ENCODE data around the gene GREB1L. TPM values are rescaled to one million over a fixed set of nuclear protein-coding genes. Genes with fewer than 3 reads are reported as not detected.

Gene GREB1L
- polyA plus RNA-seq, 1 donor (not counting 4 experiments of a cell fraction or from before 2014, with no cell fraction given): 5.5 TPM

GRCh38 chr18:21496277-21496835 lies 254.3 kb downstream of the GREB1L start:
- no peak overlapping the region for H3K27ac ChIP-seq (ENCODE audit: control insufficient read depth, insufficient read depth, low read length)
- dilution Hi-C loops (cut with MboI; ENCODE audit: extremely low pct_ligation_motif_present, low sequenced_read_pairs): no loop called here
- H2AFZ ChIP-seq (ENCODE audit: control insufficient read depth, low read length): no peak overlapping the region
- no peak overlapping the region for H3K4me3 ChIP-seq (ENCODE audit: control insufficient read depth in 2 of 3, extremely low read depth in 1 of 3, insufficient read depth in 2 of 3, low read depth in 1 of 3, low read length in 3 of 3)
- TF ChIP-seq, protein P1, sequence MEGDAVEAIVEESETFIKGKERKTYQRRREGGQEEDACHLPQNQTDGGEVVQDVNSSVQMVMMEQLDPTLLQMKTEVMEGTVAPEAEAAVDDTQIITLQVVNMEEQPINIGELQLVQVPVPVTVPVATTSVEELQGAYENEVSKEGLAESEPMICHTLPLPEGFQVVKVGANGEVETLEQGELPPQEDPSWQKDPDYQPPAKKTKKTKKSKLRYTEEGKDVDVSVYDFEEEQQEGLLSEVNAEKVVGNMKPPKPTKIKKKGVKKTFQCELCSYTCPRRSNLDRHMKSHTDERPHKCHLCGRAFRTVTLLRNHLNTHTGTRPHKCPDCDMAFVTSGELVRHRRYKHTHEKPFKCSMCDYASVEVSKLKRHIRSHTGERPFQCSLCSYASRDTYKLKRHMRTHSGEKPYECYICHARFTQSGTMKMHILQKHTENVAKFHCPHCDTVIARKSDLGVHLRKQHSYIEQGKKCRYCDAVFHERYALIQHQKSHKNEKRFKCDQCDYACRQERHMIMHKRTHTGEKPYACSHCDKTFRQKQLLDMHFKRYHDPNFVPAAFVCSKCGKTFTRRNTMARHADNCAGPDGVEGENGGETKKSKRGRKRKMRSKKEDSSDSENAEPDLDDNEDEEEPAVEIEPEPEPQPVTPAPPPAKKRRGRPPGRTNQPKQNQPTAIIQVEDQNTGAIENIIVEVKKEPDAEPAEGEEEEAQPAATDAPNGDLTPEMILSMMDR (optimal IDR thresholded peaks at IDR 0.05 in 1 of 3, IDR thresholded peaks at IDR 0.05 in 1 of 3, conservative IDR thresholded peaks at IDR 0.05 in 1 of 3; ENCODE audit: extremely low read depth in 1 of 3, insufficient read depth in 2 of 3, low read length in 3 of 3): no peak
- no peak for TF ChIP-seq EZH2 (IDR thresholded peaks at IDR 0.05; ENCODE audit: low read length)
- no peak overlapping the region for H3K4me2 ChIP-seq (ENCODE audit: control insufficient read depth, extremely low read depth, insufficient read depth, low read depth, low read length)
- no peak for DNase-seq (ENCODE audit: low read depth, low spot score)
- FAIRE-seq: no peak
- no peaks in the 10 kb centered on the region for H3K9me3 ChIP-seq (ENCODE audit: control insufficient read depth, low read depth, low read length)
- no peaks in the 10 kb centered on the region for H3K4me1 ChIP-seq (ENCODE audit: control insufficient read depth, extremely low read depth, insufficient read depth, low read length)
- H4K20me1 ChIP-seq (ENCODE audit: control insufficient read depth, extremely low read depth, insufficient read depth, low read length): no peaks in the 10 kb centered on the region
- H3K9me1 ChIP-seq (ENCODE audit: control insufficient read depth, extremely low read depth, insufficient read depth, low read length): no peaks in the 10 kb centered on the region
- no peaks in the 10 kb centered on the region for H3K36me3 ChIP-seq (ENCODE audit: control insufficient read depth in 2 of 2, extremely low read depth in 1 of 2, insufficient read depth in 2 of 2, low read length in 2 of 2)
- H3K27me3 ChIP-seq (ENCODE audit: control insufficient read depth, extremely low read depth, insufficient read depth, low read length): no peaks in the 10 kb centered on the region
- no peak overlapping the region for H3K9ac ChIP-seq (ENCODE audit: control insufficient read depth, extremely low read depth, insufficient read depth, low read length)
- no peaks in the 10 kb centered on the region for H3K79me2 ChIP-seq (ENCODE audit: control insufficient read depth, insufficient read depth, low read length)

- no peaks in the 10 kb centered on the region for H3K36me3 ChIP-seq (ENCODE audit: control insufficient read depth in 2 of 2, extremely low read depth in 1 of 2, insufficient read depth in 2 of 2, low read length in 2 of 2)
- DNase-seq (ENCODE audit: low read depth, low spot score): no peak
- H3K4me3 ChIP-seq (ENCODE audit: control insufficient read depth in 2 of 3, extremely low read depth in 1 of 3, insufficient read depth in 2 of 3, low read depth in 1 of 3, low read length in 3 of 3): no peak overlapping the region
- no peaks in the 10 kb centered on the region for H4K20me1 ChIP-seq (ENCODE audit: control insufficient read depth, extremely low read depth, insufficient read depth, low read length)
- dilution Hi-C loops (cut with MboI; ENCODE audit: extremely low pct_ligation_motif_present, low sequenced_read_pairs): no loop called here
- no peak overlapping the region for H3K4me2 ChIP-seq (ENCODE audit: control insufficient read depth, extremely low read depth, insufficient read depth, low read depth, low read length)
- no peaks in the 10 kb centered on the region for H3K79me2 ChIP-seq (ENCODE audit: control insufficient read depth, insufficient read depth, low read length)
- H3K27ac ChIP-seq (ENCODE audit: control insufficient read depth, insufficient read depth, low read length): no peak overlapping the region
- no peaks in the 10 kb centered on the region for H3K4me1 ChIP-seq (ENCODE audit: control insufficient read depth, extremely low read depth, insufficient read depth, low read length)
- TF ChIP-seq, protein P1 (optimal IDR thresholded peaks at IDR 0.05 in 1 of 3, IDR thresholded peaks at IDR 0.05 in 1 of 3, conservative IDR thresholded peaks at IDR 0.05 in 1 of 3; ENCODE audit: extremely low read depth in 1 of 3, insufficient read depth in 2 of 3, low read length in 3 of 3): no peak
- TF ChIP-seq EZH2 (IDR thresholded peaks at IDR 0.05; ENCODE audit: low read length): no peak
- no peaks in the 10 kb centered on the region for H3K9me3 ChIP-seq (ENCODE audit: control insufficient read depth, low read depth, low read length)
- H3K27me3 ChIP-seq (ENCODE audit: control insufficient read depth, extremely low read depth, insufficient read depth, low read length): no peaks in the 10 kb centered on the region
- H3K9ac ChIP-seq (ENCODE audit: control insufficient read depth, extremely low read depth, insufficient read depth, low read length): no peak overlapping the region
- no peak for FAIRE-seq
- no peaks in the 10 kb centered on the region for H3K9me1 ChIP-seq (ENCODE audit: control insufficient read depth, extremely low read depth, insufficient read depth, low read length)
- H2AFZ ChIP-seq (ENCODE audit: control insufficient read depth, low read length): no peak overlapping the region
These were observed 258.0 kb downstream of the GREB1L start for GRCh38 chr18:21499997-21500396.

All from keratinocyte (primary cell).